Measurements from ENCODE around the gene ZNF205. TPM values are rescaled to one million over a fixed set of nuclear protein-coding genes. Genes with fewer than 3 reads are reported as not detected.

ZNF205 gene
- total and polyA plus RNA-seq, 4 experiments from 2014 or later: 0.20 TPM; not detected in 3

DNA sequence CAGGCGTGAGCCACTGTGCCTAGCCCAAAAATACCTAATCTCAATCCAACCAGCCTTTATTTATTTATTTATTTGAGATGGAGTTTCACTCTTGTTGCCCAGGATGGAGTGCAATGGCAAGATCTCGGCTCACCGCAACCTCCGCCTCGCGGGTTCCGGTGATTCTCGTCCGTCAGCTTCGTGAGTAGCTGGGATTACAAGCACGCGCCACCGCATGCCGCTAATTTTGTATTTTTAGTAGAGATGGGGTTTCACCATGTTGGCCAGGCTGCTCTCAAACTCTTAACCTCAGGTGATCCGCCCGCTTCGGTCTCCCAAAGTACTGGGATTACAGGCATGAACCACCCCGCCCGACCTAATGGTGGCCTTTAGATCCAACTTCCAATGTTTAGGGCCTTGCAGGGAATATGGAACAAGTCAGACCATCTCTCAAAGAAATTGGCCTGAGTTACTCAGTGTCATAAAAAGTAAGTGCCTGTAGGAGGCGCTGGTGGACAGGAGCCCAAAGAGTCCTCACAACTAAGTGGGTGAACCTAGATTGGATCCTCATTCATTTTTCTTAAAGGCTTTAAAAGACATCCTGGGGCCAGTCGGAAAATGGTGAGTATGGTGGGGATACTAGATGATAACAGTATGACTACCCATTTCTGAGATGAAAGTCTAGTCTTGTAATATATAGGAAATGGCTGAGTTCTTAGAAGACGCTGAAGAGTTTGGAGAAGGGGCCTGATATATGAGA lies 17.9 kb upstream of the ZNF205 start:
- Mint-ChIP-seq H3K36me3 (no peaks in the 10 kb centered on the region), H3K4me1 (peaks cover 9 to 56% (median 32%) of the 10 kb centered on the region in 4 donors), H3K27me3 (no peaks in the 10 kb centered on the region), H3K9me3 (no peaks in the 10 kb centered on the region), H3K27ac (peak overlapping the region; percentile 17 to 95 (median 78)), H3K4me3 (peak overlapping the region in 5 of 8 donors; percentile 3 to 77 (median 22))
- intact Hi-C loops (cut with micrococcal nuclease): loop anchor here (1.0 kb wide), 3 partner anchors 30 to 406 kb away; no protein-coding TSS in a partner anchor
- no peaks in the 10 kb centered on the region for H3K9me3 ChIP-seq (ENCODE audit: control insufficient read depth in 1 of 2, low read length in 2 of 2)
- ChIA-PET CTCF (ENCODE audit: partially characterized antibody) (interaction anchor here (1.4 to 17.8 kb wide), 6 partner anchors 14 to 36 kb away, joined by 3 to 376 read pairs (median 10); partner anchors contain the start of genes IL32 and ZNF213), POLR2A (ENCODE audit: partially characterized antibody) (interaction anchor here (1.7 to 12.6 kb wide), 8 partner anchors 18 to 36 kb away, joined by 6 to 146 read pairs (median 26); partner anchors contain the start of gene IL32)
- no peaks in the 10 kb centered on the region for H3K27me3 ChIP-seq (ENCODE audit: insufficient read depth, low read length)
- no peak overlapping the region for H3K4me3 ChIP-seq (ENCODE audit: low read length in 2 of 2)
- peaks cover 45% of the 10 kb centered on the region for H3K4me1 ChIP-seq (ENCODE audit: insufficient read depth, low read length)
- peak; percentile 58 to 76 (median 66) for DNase-seq
- H3K27ac ChIP-seq (ENCODE audit: low read depth, low read length): no peak overlapping the region
- no peaks in the 10 kb centered on the region for H3K36me3 ChIP-seq (ENCODE audit: insufficient read depth, low read length)

DNA sequence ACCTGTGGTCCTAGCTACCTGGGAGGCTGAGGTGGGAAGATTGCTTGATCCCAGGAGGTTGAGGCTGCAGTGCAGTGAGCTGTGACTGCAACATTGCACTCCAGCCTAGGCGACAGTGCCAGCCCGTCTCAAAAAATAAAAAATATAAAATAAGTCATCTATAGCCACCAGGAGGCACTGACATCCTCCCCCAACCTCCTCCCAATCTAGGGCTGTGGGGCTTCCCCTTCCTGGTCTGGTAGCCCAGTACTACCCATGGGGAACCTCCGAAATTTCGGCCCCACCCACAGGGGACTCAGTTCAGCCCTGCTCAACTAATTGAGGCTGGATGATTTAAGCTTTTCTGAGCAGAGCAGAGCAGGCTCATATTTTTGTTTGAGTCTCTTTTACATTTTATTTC lies 16.5 kb upstream of the ZNF205 start:
- Histone ChIP-seq H3K27ac (ENCODE audit: low read depth, low read length) (peak overlapping the region; percentile 14), H3K9me3 (ENCODE audit: control insufficient read depth in 1 of 2, low read length in 2 of 2) (no peaks in the 10 kb centered on the region), H3K27me3 (ENCODE audit: insufficient read depth, low read length) (no peaks in the 10 kb centered on the region), H3K36me3 (ENCODE audit: insufficient read depth, low read length) (no peaks in the 10 kb centered on the region), H3K4me3 (ENCODE audit: low read length in 2 of 2) (no peak overlapping the region), H3K4me1 (ENCODE audit: insufficient read depth, low read length) (peaks cover 51% of the 10 kb centered on the region)
- Mint-ChIP-seq H3K36me3 (no peaks in the 10 kb centered on the region), H3K27me3 (no peaks in the 10 kb centered on the region), H3K9me3 (no peaks in the 10 kb centered on the region), H3K27ac (peak overlapping the region; percentile 68 to 92 (median 79)), H3K4me3 (peak overlapping the region in 4 of 8 donors; percentile 11 to 53 (median 46)), H3K4me1 (peaks cover 15 to 61% (median 41%) of the 10 kb centered on the region in 4 donors)
- DNase-seq: peak; percentile 59 to 80 (median 64)
- ChIA-PET POLR2A (ENCODE audit: partially characterized antibody) (interaction anchor here (1.1 to 12.6 kb wide), 7 partner anchors 12 to 39 kb away, joined by 3 to 146 read pairs (median 17); partner anchors contain the start of genes IL32 and ZNF213), CTCF (ENCODE audit: partially characterized antibody) (interaction anchor here (0.8 to 17.8 kb wide), 22 partner anchors 10 to 76 kb away, joined by 3 to 376 read pairs (median 4); partner anchors contain the start of genes HCFC1R1, IL32, THOC6 and ZNF213)
- intact Hi-C loops (cut with micrococcal nuclease): loop anchor here (1.0 kb wide), 2 partner anchors 33 to 70 kb away; no protein-coding TSS in a partner anchor

DNA sequence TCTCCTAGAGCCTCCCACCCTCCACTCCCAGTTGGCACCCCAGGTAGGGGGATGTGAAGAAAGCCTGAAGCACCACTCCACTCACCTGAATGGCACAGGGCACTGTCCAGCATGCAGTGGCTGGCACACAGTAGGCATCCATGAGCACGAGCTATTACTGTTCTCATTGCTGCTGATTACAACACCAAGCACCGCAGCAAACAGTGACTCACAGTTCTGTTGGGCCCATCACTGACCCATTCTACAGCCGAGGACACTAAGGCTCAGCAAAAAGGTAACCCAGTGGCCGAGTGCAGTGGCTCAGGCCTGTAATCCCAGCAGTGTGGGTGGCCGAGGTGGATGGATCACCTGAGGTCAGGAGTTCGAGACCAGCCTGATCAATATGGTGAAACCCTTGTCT lies 16.0 kb upstream of the ZNF205 start:
- H3K4me1 Mint-ChIP-seq: peaks cover 20 to 61% (median 42%) of the 10 kb centered on the region in 4 donors
- Histone ChIP-seq H3K4me1 (ENCODE audit: insufficient read depth, low read length) (peaks cover 51% of the 10 kb centered on the region), H3K36me3 (ENCODE audit: insufficient read depth, low read length) (no peaks in the 10 kb centered on the region), H3K4me3 (ENCODE audit: low read length in 2 of 2) (no peak overlapping the region), H3K9me3 (ENCODE audit: control insufficient read depth in 1 of 2, low read length in 2 of 2) (no peaks in the 10 kb centered on the region), H3K27me3 (ENCODE audit: insufficient read depth, low read length) (no peaks in the 10 kb centered on the region), H3K27ac (ENCODE audit: low read depth, low read length) (peak overlapping the region; percentile 14)
- intact Hi-C loops (cut with micrococcal nuclease): loop anchor here (1.0 kb wide), 2 partner anchors 33 to 70 kb away; no protein-coding TSS in a partner anchor
- no peaks in the 10 kb centered on the region for H3K36me3 Mint-ChIP-seq
- CTCF ChIA-PET (ENCODE audit: partially characterized antibody): interaction anchor here (0.9 to 17.8 kb wide), 21 partner anchors 8 to 76 kb away, joined by 3 to 376 read pairs (median 4); partner anchors contain the start of genes HCFC1R1, IL32, THOC6 and ZNF213
- DNase-seq: no peak
- POLR2A ChIA-PET (ENCODE audit: partially characterized antibody): interaction anchor here (1.0 to 12.6 kb wide), 10 partner anchors 13 to 39 kb away, joined by 3 to 146 read pairs (median 5); partner anchors contain the start of genes IL32 and ZNF213
- peak overlapping the region in 5 of 7 donors; percentile 68 to 92 (median 84) for H3K27ac Mint-ChIP-seq
- no peaks in the 10 kb centered on the region for H3K27me3 Mint-ChIP-seq
- H3K4me3 Mint-ChIP-seq: no peak overlapping the region
- no peaks in the 10 kb centered on the region for H3K9me3 Mint-ChIP-seq

DNA sequence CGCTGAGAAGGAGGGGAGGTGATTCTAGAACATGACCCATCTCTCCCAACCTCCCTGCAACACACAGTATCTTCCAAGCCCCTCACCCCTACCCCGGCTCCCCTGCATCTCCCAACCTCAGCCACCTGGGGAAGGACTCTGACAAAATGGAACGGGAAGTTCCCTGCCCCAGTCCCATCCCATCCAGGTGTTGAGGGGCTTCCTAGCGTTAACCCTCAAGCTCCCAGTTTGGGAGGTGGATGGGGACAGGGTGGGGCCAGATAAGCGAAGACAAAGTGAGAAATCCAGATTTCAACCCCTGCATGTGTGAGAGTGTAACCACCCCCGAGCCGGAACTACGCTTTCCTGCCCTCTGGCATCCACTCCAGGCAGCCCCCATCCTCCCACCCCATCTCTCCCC lies 15.1 kb upstream of the ZNF205 start:
- intact Hi-C loops (cut with micrococcal nuclease): no loop called here
- no peaks in the 10 kb centered on the region for H3K27me3 ChIP-seq (ENCODE audit: insufficient read depth, low read length)
- Mint-ChIP-seq H3K4me1 (peaks cover 25 to 62% (median 44%) of the 10 kb centered on the region in 4 donors), H3K4me3 (peak overlapping the region in 1 of 8 donors; percentile 3), H3K36me3 (no peaks in the 10 kb centered on the region), H3K27me3 (no peaks in the 10 kb centered on the region), H3K27ac (peak overlapping the region in 4 of 7 donors; percentile 31 to 87 (median 78)), H3K9me3 (no peaks in the 10 kb centered on the region)
- POLR2A ChIA-PET (ENCODE audit: partially characterized antibody): interaction anchor here (0.7 to 12.6 kb wide), 8 partner anchors 13 to 116 kb away, joined by 3 to 146 read pairs (median 6); partner anchors contain the start of genes IL32 and ZNF213
- H3K4me3 ChIP-seq (ENCODE audit: low read length in 2 of 2): no peak overlapping the region
- no peaks in the 10 kb centered on the region for H3K9me3 ChIP-seq (ENCODE audit: control insufficient read depth in 1 of 2, low read length in 2 of 2)
- DNase-seq: no peak
- H3K27ac ChIP-seq (ENCODE audit: low read depth, low read length): no peak overlapping the region
- CTCF ChIA-PET (ENCODE audit: partially characterized antibody): interaction anchor here (0.9 to 17.8 kb wide), 7 partner anchors 9 to 69 kb away, joined by 3 to 376 read pairs (median 11); partner anchors contain the start of genes IL32 and ZNF213
- H3K36me3 ChIP-seq (ENCODE audit: insufficient read depth, low read length): no peaks in the 10 kb centered on the region
- peaks cover 56% of the 10 kb centered on the region for H3K4me1 ChIP-seq (ENCODE audit: insufficient read depth, low read length)

DNA sequence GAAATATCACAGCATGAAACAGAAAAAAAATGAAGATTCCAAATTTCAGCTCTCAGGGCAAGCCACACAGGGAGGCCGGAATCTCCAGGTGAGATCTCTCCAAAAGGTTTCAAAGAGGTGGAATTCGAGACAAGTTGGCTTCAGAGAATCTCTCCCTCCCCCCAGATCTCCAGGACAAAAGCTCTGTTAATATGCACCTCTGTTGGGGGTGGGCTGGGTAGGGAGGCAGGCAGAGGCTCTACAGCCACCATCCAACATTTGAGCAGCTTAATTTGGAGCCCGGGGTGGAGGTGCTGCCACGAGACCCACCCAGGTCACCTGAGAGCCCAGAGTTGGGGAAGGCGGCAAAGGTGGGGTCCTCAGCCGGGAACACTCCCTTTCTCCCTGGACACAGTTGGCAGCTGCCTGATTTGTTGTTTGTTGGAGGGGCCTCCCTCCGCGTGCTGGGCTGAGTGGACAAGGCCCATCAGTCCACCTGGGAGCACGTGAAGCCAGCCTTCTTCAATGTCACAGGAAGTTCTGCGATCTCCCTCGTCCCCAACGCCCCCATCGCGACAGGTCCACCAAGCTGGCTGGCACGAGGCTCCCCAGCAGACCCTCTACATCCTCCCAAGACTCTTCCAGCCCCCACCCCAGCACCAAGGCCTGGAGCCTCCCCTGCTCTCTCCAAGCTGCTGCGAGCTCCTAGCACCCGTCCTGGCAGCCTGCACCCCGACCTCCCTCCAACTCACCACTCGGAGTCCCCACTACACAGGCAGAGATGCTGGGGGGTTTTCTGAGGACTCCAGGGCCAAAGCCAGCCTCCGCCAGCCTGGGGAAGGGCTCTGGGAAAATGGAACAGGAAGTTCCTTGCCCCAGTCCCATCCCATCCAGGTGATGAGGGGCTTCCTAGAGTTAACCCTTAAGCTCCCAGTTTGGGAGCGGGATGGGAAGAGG lies 13.7 kb upstream of the ZNF205 start, which contains the start of gene ZSCAN10:
Gene ZSCAN10, minus strand, starts transcription at position 836 of the 936 bp plus-strand sequence. CDS start 6,357 bp downstream, outside the sequence.
- Histone ChIP-seq H3K4me1 (ENCODE audit: insufficient read depth, low read length) (peaks cover 68% of the 10 kb centered on the region), H3K4me3 (ENCODE audit: low read length in 2 of 2) (peak within 1 kb of the TSS; percentile 19 to 23), H3K27me3 (ENCODE audit: insufficient read depth, low read length) (no peaks in the 10 kb centered on the region), H3K36me3 (ENCODE audit: insufficient read depth, low read length) (no peaks in the 10 kb centered on the region), H3K27ac (ENCODE audit: low read depth, low read length) (peak within 1 kb of the TSS; percentile 33), H3K9me3 (ENCODE audit: control insufficient read depth in 1 of 2, low read length in 2 of 2) (no peaks in the 10 kb centered on the region)
- DNase-seq: no peak
- POLR2A ChIA-PET (ENCODE audit: partially characterized antibody): interaction anchor here (0.7 to 12.6 kb wide), 15 partner anchors 18 to 67 kb away, joined by 3 to 146 read pairs (median 9); partner anchors contain the start of genes IL32 and ZNF213
- CTCF ChIA-PET (ENCODE audit: partially characterized antibody): interaction anchor here (1.1 to 17.8 kb wide), 9 partner anchors 10 to 71 kb away, joined by 3 to 376 read pairs (median 5); partner anchors contain the start of genes IL32 and ZNF213
- no peaks in the 10 kb centered on the region for H3K27me3 Mint-ChIP-seq
- peak within 1 kb of the TSS; percentile 82 to 97 (median 93) for H3K27ac Mint-ChIP-seq
- H3K4me1 Mint-ChIP-seq: peaks cover 25 to 72% (median 51%) of the 10 kb centered on the region in 4 donors
- H3K4me3 Mint-ChIP-seq: peak within 1 kb of the TSS; percentile 77 to 90 (median 86)
- intact Hi-C loops (cut with micrococcal nuclease): no loop called here
- no peaks in the 10 kb centered on the region for H3K9me3 Mint-ChIP-seq
- H3K36me3 Mint-ChIP-seq: no peaks in the 10 kb centered on the region

DNA sequence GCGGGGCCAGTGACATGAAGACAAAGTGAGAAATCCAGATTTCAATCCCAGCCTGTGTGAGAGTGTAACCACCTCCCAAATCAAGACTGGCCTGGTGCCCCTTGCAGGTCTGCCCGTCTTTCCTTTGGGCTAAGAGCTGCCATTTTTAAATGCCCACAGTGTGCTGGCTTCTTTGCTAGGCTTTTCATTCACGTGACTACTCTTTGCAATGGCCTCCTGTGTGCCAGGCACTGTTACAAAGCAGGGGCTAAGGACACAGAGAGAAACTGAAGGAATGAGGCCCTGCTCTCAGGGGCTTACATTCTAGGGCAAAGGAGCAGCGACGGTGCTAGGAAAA lies 13.0 kb upstream of the ZNF205 start:
- peak overlapping the region in 2 of 8 donors; percentile 77 to 88 for H3K4me3 Mint-ChIP-seq

More for the DNA sequence above, 13.0 kb upstream of the ZNF205 start:
- Histone ChIP-seq H3K4me3 (ENCODE audit: low read length in 2 of 2) (peak overlapping the region in 1 of 2 donors; percentile 19), H3K36me3 (ENCODE audit: insufficient read depth, low read length) (no peaks in the 10 kb centered on the region), H3K27me3 (ENCODE audit: insufficient read depth, low read length) (no peaks in the 10 kb centered on the region), H3K9me3 (ENCODE audit: control insufficient read depth in 1 of 2, low read length in 2 of 2) (no peaks in the 10 kb centered on the region), H3K27ac (ENCODE audit: low read depth, low read length) (no peak overlapping the region), H3K4me1 (ENCODE audit: insufficient read depth, low read length) (peaks cover 63% of the 10 kb centered on the region)
- Mint-ChIP-seq H3K27ac (peak overlapping the region in 3 of 7 donors; percentile 12 to 88 (median 82)), H3K27me3 (no peaks in the 10 kb centered on the region), H3K36me3 (no peaks in the 10 kb centered on the region), H3K9me3 (no peaks in the 10 kb centered on the region), H3K4me1 (peaks cover 25 to 70% (median 49%) of the 10 kb centered on the region in 4 donors)
- intact Hi-C loops (cut with micrococcal nuclease): no loop called here
- ChIA-PET CTCF (ENCODE audit: partially characterized antibody) (interaction anchor here (0.6 to 17.8 kb wide), 6 partner anchors 22 to 192 kb away, joined by 3 to 376 read pairs (median 42); partner anchors contain the start of genes IL32 and ZNF213), POLR2A (ENCODE audit: partially characterized antibody) (interaction anchor here (0.8 to 12.6 kb wide), 14 partner anchors 9 to 68 kb away, joined by 3 to 146 read pairs (median 9); partner anchors contain the start of genes IL32 and ZNF213)
- DNase-seq: no peak

All from CD4-positive, alpha-beta memory T cell (primary cell).